Astrocyte of the spinal cord (primary cell): ENCODE measurements around the gene ABCB8.
"Not testable (repeated sequence)": the region's sequence is repeated elsewhere in the genome, so short reads cannot be mapped to it uniquely, and the experiment has no call there.

Source experiments
- DNase-seq: peaks from one replicate; pipeline ENCODE4 v3.0.0; 2011; ENCODE audit warnings: low read depth, low spot score
- H3K4me3 ChIP-seq: 2 replicates; pipeline ENCODE4 v1.5.1; 2011; ENCODE audit warnings: low read depth, mild to moderate bottlenecking, low read length, moderate library complexity
- in situ Hi-C: cut with HindIII; loops from 2 replicates; pipeline ENCODE4 v1.10.0; 2017; ENCODE audit warnings: low sequenced_read_pairs
- TF ChIP-seq, protein P1 (sequence below): IDR thresholded peaks from 2 replicates; pipeline ENCODE4 v1.5.1; 2012; ENCODE audit warnings: low read depth, mild to moderate bottlenecking, low read length, inconsistent platforms

Gene ABCB8

DNA sequence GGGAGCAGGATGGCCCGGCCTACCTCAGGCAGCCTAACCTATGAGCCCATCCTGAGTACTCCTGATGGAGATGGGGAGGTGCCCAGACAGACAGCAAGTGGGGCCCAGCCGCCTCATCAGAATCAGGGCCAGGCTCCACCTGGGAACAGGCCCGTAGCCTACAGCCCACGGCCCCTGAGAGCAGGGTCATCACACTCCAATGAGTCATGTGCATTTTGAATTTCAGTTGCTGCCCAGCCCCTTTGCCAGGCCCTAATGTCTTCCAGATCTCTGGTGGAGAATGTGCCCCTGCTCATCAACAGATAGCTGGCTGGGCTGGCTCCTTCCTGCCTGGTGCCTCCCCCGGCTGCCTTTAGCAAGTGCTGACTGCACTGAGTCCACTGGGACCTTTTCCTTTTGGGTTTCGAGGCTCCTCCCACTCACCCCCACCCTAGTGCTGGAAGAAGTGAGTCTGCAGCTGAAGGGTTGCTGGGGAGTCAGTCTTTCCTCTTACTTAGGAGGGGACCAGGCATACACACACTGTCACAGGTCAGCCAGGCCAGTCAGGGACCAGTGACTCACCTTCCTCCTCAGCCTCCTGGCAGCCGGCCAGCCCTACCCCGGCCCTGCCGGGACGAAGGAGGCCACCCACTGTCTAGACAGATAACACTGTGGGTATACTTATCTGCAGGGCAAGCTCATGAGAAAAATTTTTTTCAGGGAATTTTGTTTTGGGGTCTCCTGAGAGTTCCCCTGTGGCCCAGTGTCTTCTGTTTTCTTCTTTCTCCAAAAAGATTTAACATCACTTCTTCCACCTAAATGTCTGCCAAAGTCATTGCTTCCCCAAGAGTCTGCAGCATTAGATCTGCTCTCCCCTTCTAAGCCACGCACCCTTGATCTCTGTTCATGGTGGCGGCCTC lies 10.9 kb downstream of the ABCB8 start:
- no peak overlapping the region for H3K4me3 ChIP-seq
- DNase-seq: peak; percentile 89
- in situ Hi-C loops: no loop called here
- TF ChIP-seq, protein P1, sequence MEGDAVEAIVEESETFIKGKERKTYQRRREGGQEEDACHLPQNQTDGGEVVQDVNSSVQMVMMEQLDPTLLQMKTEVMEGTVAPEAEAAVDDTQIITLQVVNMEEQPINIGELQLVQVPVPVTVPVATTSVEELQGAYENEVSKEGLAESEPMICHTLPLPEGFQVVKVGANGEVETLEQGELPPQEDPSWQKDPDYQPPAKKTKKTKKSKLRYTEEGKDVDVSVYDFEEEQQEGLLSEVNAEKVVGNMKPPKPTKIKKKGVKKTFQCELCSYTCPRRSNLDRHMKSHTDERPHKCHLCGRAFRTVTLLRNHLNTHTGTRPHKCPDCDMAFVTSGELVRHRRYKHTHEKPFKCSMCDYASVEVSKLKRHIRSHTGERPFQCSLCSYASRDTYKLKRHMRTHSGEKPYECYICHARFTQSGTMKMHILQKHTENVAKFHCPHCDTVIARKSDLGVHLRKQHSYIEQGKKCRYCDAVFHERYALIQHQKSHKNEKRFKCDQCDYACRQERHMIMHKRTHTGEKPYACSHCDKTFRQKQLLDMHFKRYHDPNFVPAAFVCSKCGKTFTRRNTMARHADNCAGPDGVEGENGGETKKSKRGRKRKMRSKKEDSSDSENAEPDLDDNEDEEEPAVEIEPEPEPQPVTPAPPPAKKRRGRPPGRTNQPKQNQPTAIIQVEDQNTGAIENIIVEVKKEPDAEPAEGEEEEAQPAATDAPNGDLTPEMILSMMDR: no peak

DNA sequence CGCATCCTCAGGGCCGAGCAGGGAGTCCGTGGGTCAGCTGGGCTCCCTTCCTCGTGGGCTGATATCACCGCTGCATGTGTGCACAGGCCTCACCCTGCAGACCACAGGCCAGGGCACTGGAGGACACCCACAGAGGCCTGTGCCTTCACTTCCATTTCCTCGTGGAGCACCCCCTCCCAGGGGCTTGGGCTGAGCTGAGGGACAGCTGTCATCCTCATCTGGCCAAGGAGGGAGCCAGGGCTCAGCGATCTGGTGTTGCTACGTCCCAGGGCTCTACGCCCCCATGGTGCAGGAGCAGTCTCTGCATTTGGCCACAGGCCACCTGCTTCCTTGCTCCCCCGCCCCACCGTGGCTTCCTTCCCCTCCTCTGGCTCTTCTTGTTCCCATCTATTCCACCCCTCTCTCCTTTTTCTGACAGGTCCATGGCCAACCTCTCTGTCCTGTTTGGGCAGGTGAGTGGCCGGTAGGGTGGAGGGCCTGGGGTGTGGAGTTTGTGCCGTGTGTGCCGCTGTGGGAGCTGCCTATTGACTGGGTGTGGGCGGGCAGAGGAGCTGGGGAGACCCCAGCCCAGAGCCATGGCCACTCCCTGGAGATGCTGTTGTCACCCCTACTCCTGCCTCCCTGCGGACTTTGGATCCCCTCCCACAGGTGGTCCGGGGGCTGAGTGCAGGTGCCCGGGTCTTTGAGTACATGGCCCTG lies 11.7 kb downstream of the ABCB8 start:
- no peak overlapping the region for H3K4me3 ChIP-seq
- DNase-seq: no peak
- in situ Hi-C loops: no loop called here
- TF ChIP-seq, protein P1: no peak

DNA sequence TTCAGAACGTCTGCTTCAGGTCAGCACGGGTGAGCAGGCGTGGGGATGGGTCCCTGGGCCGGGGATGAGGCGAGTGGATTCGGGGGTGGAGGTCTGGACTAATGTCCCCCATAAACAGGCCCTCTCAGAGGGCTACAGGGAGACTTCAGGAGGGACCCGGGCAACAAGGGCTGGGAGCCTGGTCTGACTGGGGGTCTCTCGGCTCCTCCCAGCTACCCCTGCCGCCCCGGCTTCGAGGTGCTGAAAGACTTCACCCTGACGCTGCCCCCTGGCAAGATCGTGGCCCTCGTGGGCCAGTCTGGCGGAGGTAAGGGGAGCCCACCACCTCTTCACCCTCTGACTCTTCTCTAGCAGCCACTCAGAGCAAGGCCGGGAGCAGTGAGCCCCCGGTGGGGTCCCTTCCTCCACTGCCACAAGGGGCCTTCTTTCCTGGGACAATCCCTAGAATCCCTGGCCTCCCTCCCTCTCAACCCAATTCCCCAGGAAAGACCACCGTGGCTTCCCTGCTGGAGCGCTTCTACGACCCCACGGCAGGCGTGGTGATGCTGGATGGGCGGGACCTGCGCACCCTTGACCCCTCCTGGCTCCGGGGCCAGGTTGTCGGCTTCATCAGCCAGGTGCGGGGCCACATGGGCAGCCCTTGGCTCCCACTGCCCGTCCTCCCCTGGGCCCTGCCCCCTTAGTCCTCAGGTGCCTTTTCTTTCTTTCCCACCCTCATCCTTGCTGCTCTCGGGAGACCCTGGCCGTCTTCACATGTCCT lies 12.5 kb downstream of the ABCB8 start:
- TF ChIP-seq, protein P1: no peak
- in situ Hi-C loops: no loop called here
- no peak overlapping the region for H3K4me3 ChIP-seq
- no peak for DNase-seq

DNA sequence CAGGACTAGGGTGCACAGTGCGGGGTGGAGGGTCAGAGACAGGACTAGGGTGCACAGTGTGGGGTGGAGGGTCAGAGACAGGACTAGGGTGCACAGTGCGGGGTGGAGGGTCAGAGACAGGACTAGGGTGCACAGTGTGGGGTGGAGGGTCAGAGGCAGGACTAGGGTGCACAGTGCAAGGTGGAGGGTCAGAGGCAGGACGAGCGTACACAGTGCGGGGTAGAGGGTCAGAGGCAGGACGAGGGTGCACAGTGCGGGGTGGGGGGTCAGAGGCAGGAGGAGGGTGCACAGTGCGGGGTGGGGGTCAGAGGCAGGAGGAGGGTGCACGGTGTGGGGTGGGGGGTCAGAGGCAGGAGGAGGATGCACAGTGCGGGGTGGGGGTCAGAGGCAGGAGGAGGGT lies 15.2 kb downstream of the ABCB8 start:
- H3K4me3 ChIP-seq, in situ Hi-C loops: not testable (repeated sequence)

DNA sequence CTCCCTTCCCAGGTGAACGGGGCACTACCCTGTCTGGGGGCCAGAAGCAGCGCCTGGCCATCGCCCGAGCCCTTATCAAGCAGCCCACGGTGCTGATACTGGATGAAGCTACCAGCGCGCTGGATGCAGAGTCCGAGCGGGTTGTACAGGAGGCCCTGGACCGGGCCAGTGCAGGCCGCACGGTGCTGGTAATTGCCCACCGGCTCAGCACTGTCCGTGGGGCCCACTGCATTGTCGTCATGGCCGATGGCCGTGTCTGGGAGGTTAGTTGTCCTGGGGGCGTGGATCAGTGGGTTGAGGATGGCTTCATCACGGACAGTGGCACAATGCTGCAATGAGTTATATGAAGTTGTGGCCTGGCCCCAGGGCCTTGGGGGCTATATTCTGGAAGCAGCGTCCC lies 15.7 kb downstream of the ABCB8 start:
- in situ Hi-C loops: no loop called here

More for the DNA sequence above, 15.2 kb downstream of the ABCB8 start:
- not testable (repeated sequence) for DNase-seq

DNA sequence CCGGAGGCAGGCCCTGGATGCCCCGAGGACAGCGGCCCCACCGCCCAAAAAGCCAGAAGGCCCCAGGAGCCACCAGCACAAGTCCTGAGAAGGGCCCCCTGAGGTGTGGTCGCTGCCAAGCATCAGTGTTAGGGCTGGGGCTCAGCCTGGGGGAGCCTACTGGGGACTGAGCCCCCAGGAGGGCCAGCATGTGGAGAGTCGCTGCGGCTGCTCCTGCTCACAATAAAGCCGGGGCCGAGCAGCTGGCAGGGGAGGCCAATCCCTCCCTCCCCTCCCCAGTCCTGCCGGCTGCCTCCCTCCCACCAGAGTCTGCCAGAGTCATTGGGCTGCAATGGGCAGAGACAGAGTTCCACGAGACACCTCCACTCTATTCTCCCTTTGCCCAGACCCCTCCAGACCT lies 17.0 kb downstream of the ABCB8 start:
- DNase-seq: no peak
- H3K4me3 ChIP-seq: no peak overlapping the region
- in situ Hi-C loops: no loop called here
- TF ChIP-seq, protein P1: no peak

More for the DNA sequence above, 15.7 kb downstream of the ABCB8 start:
- H3K4me3 ChIP-seq: no peak overlapping the region
- TF ChIP-seq, protein P1: no peak
- DNase-seq: no peak
